Measurements from ENCODE around the gene ENOX1.

Gene ENOX1

GRCh38 chr13:43784496-43784895, 2.3 kb downstream of the ENOX1 start:
- Histone ChIP-seq H3K4me1 (ENCODE audit: control insufficient read depth, insufficient read depth, low read length) (peaks cover 13% of the 10 kb centered on the region), H3K4me3 (ENCODE audit: low read length) (no peak overlapping the region), H3K36me3 (ENCODE audit: control insufficient read depth, insufficient read depth, low read length) (no peaks in the 10 kb centered on the region), H3K27me3 (ENCODE audit: control insufficient read depth, insufficient read depth, low read length) (peaks cover 26% of the 10 kb centered on the region), H3K9ac (ENCODE audit: low read length) (no peak overlapping the region), H3K9me3 (ENCODE audit: control insufficient read depth, low read length) (no peaks in the 10 kb centered on the region)

GRCh38 chr13:43783820-43784219, 3.0 kb downstream of the ENOX1 start:
- Histone ChIP-seq H3K4me1 (ENCODE audit: control insufficient read depth, insufficient read depth, low read length) (peaks cover 13% of the 10 kb centered on the region), H3K27me3 (ENCODE audit: control insufficient read depth, insufficient read depth, low read length) (peaks cover 26% of the 10 kb centered on the region), H3K4me3 (ENCODE audit: low read length) (no peak overlapping the region), H3K9me3 (ENCODE audit: control insufficient read depth, low read length) (no peaks in the 10 kb centered on the region), H3K9ac (ENCODE audit: low read length) (no peak overlapping the region), H3K36me3 (ENCODE audit: control insufficient read depth, insufficient read depth, low read length) (no peaks in the 10 kb centered on the region)

GRCh38 chr13:43782686-43783085, 4.1 kb downstream of the ENOX1 start:
- H3K4me1 ChIP-seq (ENCODE audit: control insufficient read depth, insufficient read depth, low read length): peaks cover 8% of the 10 kb centered on the region
- H3K27me3 ChIP-seq (ENCODE audit: control insufficient read depth, insufficient read depth, low read length): peaks cover 21% of the 10 kb centered on the region
- no peak overlapping the region for H3K9ac ChIP-seq (ENCODE audit: low read length)
- no peaks in the 10 kb centered on the region for H3K36me3 ChIP-seq (ENCODE audit: control insufficient read depth, insufficient read depth, low read length)
- H3K4me3 ChIP-seq (ENCODE audit: low read length): no peak overlapping the region
- H3K9me3 ChIP-seq (ENCODE audit: control insufficient read depth, low read length): no peaks in the 10 kb centered on the region

- Histone ChIP-seq H3K36me3 (ENCODE audit: control insufficient read depth, insufficient read depth, low read length) (no peaks in the 10 kb centered on the region), H3K4me1 (ENCODE audit: control insufficient read depth, insufficient read depth, low read length) (peaks cover 3% of the 10 kb centered on the region), H3K27me3 (ENCODE audit: control insufficient read depth, insufficient read depth, low read length) (peaks cover 7% of the 10 kb centered on the region), H3K9me3 (ENCODE audit: control insufficient read depth, low read length) (no peaks in the 10 kb centered on the region), H3K9ac (ENCODE audit: low read length) (no peak overlapping the region), H3K4me3 (ENCODE audit: low read length) (no peak overlapping the region)
These were observed 6.1 kb downstream of the ENOX1 start for GRCh38 chr13:43780666-43781065.

GRCh38 chr13:43776501-43777079, 10.2 kb downstream of the ENOX1 start:
- Histone ChIP-seq H3K4me3 (ENCODE audit: low read length) (no peak overlapping the region), H3K9ac (ENCODE audit: low read length) (no peak overlapping the region), H3K36me3 (ENCODE audit: control insufficient read depth, insufficient read depth, low read length) (no peaks in the 10 kb centered on the region), H3K9me3 (ENCODE audit: control insufficient read depth, low read length) (no peaks in the 10 kb centered on the region), H3K27me3 (ENCODE audit: control insufficient read depth, insufficient read depth, low read length) (no peaks in the 10 kb centered on the region), H3K4me1 (ENCODE audit: control insufficient read depth, insufficient read depth, low read length) (no peaks in the 10 kb centered on the region)

GRCh38 chr13:43776006-43776405, 10.8 kb downstream of the ENOX1 start:
- H3K4me1 ChIP-seq (ENCODE audit: control insufficient read depth, insufficient read depth, low read length): no peaks in the 10 kb centered on the region
- no peak overlapping the region for H3K4me3 ChIP-seq (ENCODE audit: low read length)
- no peak overlapping the region for H3K9ac ChIP-seq (ENCODE audit: low read length)
- no peaks in the 10 kb centered on the region for H3K27me3 ChIP-seq (ENCODE audit: control insufficient read depth, insufficient read depth, low read length)
- H3K9me3 ChIP-seq (ENCODE audit: control insufficient read depth, low read length): no peaks in the 10 kb centered on the region
- H3K36me3 ChIP-seq (ENCODE audit: control insufficient read depth, insufficient read depth, low read length): no peaks in the 10 kb centered on the region

GRCh38 chr13:43773602-43774001, 13.2 kb downstream of the ENOX1 start:
- no peaks in the 10 kb centered on the region for H3K9me3 ChIP-seq (ENCODE audit: control insufficient read depth, low read length)
- H3K4me1 ChIP-seq (ENCODE audit: control insufficient read depth, insufficient read depth, low read length): no peaks in the 10 kb centered on the region
- H3K4me3 ChIP-seq (ENCODE audit: low read length): no peak overlapping the region
- no peaks in the 10 kb centered on the region for H3K27me3 ChIP-seq (ENCODE audit: control insufficient read depth, insufficient read depth, low read length)
- no peaks in the 10 kb centered on the region for H3K36me3 ChIP-seq (ENCODE audit: control insufficient read depth, insufficient read depth, low read length)
- H3K9ac ChIP-seq (ENCODE audit: low read length): no peak overlapping the region

- Histone ChIP-seq H3K9me3 (ENCODE audit: control insufficient read depth, low read length) (no peaks in the 10 kb centered on the region), H3K4me1 (ENCODE audit: control insufficient read depth, insufficient read depth, low read length) (no peaks in the 10 kb centered on the region), H3K36me3 (ENCODE audit: control insufficient read depth, insufficient read depth, low read length) (no peaks in the 10 kb centered on the region), H3K27me3 (ENCODE audit: control insufficient read depth, insufficient read depth, low read length) (no peaks in the 10 kb centered on the region), H3K9ac (ENCODE audit: low read length) (no peak overlapping the region), H3K4me3 (ENCODE audit: low read length) (no peak overlapping the region)
These were observed 15.9 kb downstream of the ENOX1 start for GRCh38 chr13:43770871-43771270.

GRCh38 chr13:43769529-43769928, 17.2 kb downstream of the ENOX1 start:
- Histone ChIP-seq H3K36me3 (ENCODE audit: control insufficient read depth, insufficient read depth, low read length) (no peaks in the 10 kb centered on the region), H3K4me3 (ENCODE audit: low read length) (no peak overlapping the region), H3K27me3 (ENCODE audit: control insufficient read depth, insufficient read depth, low read length) (no peaks in the 10 kb centered on the region), H3K9me3 (ENCODE audit: control insufficient read depth, low read length) (no peaks in the 10 kb centered on the region), H3K9ac (ENCODE audit: low read length) (no peak overlapping the region), H3K4me1 (ENCODE audit: control insufficient read depth, insufficient read depth, low read length) (no peaks in the 10 kb centered on the region)

- H3K4me1 ChIP-seq (ENCODE audit: control insufficient read depth, insufficient read depth, low read length): no peaks in the 10 kb centered on the region
- H3K9me3 ChIP-seq (ENCODE audit: control insufficient read depth, low read length): no peaks in the 10 kb centered on the region
- no peak overlapping the region for H3K9ac ChIP-seq (ENCODE audit: low read length)
- H3K27me3 ChIP-seq (ENCODE audit: control insufficient read depth, insufficient read depth, low read length): no peaks in the 10 kb centered on the region
- no peaks in the 10 kb centered on the region for H3K36me3 ChIP-seq (ENCODE audit: control insufficient read depth, insufficient read depth, low read length)
- H3K4me3 ChIP-seq (ENCODE audit: low read length): no peak overlapping the region
These were observed 19.3 kb downstream of the ENOX1 start for GRCh38 chr13:43767341-43767931.

- H3K4me1 ChIP-seq (ENCODE audit: control insufficient read depth, insufficient read depth, low read length): no peaks in the 10 kb centered on the region
- no peak overlapping the region for H3K9ac ChIP-seq (ENCODE audit: low read length)
- H3K4me3 ChIP-seq (ENCODE audit: low read length): no peak overlapping the region
- no peaks in the 10 kb centered on the region for H3K36me3 ChIP-seq (ENCODE audit: control insufficient read depth, insufficient read depth, low read length)
- no peaks in the 10 kb centered on the region for H3K9me3 ChIP-seq (ENCODE audit: control insufficient read depth, low read length)
- no peaks in the 10 kb centered on the region for H3K27me3 ChIP-seq (ENCODE audit: control insufficient read depth, insufficient read depth, low read length)
These were observed 20.0 kb downstream of the ENOX1 start for GRCh38 chr13:43766725-43767124.

- Histone ChIP-seq H3K27me3 (ENCODE audit: control insufficient read depth, insufficient read depth, low read length) (no peaks in the 10 kb centered on the region), H3K9me3 (ENCODE audit: control insufficient read depth, low read length) (no peaks in the 10 kb centered on the region), H3K36me3 (ENCODE audit: control insufficient read depth, insufficient read depth, low read length) (no peaks in the 10 kb centered on the region), H3K4me1 (ENCODE audit: control insufficient read depth, insufficient read depth, low read length) (no peaks in the 10 kb centered on the region), H3K9ac (ENCODE audit: low read length) (no peak overlapping the region), H3K4me3 (ENCODE audit: low read length) (no peak overlapping the region)
These were observed 22.4 kb downstream of the ENOX1 start for GRCh38 chr13:43764349-43764748.
